K562 (cell line): ENCODE measurements around the gene GFM2. TPM values are rescaled to one million over a fixed set of nuclear protein-coding genes. Genes with fewer than 3 reads are reported as not detected.
"Not testable (repeated sequence)": the region's sequence is repeated elsewhere in the genome, so short reads cannot be mapped to it uniquely, and the experiment has no call there.

Source experiments
- ATAC-seq: fragments of 200-7000 bp; cut with Tn5 transposase; 3 replicates; pipeline ENCODE4 v1.9.1; 2020; ENCODE audit warnings: moderate library complexity
- BruUV-seq: library from RNA; stranded (reverse); fragments of 400-500 nt; replicated peaks from 2 replicates; lab custom pipeline; 2021; lab: Mats Ljungman, UMichigan
- CTCF ChIA-PET: fragments of 300-600 bp; formaldehyde crosslinking; extraction: SDS; loops from one replicate; lab custom pipeline; 2021; ENCODE audit warnings: low intra/inter-chr PET ratio; lab: Yijun Ruan, JAX
- POLR2A ChIA-PET: fragments of 300-600, 350-650 bp; sonication (Branson Sonifier 250); formaldehyde crosslinking; extraction: SDS; loops from one replicate; lab custom pipeline; 2021; ENCODE audit warnings: antibody characterized with exemption, inconsistent platforms; lab: Yijun Ruan, JAX
- DNase-seq, 4 experiments: peaks; one replicate each; pipeline versions ENCODE4 v3.0.0 to v3.0.0-alpha.2; 2011 to 2018; ENCODE audit warnings: low spot score in 3 of 4, mixed read lengths in 3 of 4; ENCODE audit errors: extremely low read depth in 1 of 4
- FAIRE-seq: peaks from 2 replicates; lab custom pipeline; 2011; peaks lifted over from hg19 to GRCh38; lab: Jason Lieb, UNC
- H2AFZ ChIP-seq: 2 replicates; pipeline ENCODE4 v1.6.0; 2011; ENCODE audit warnings: low read depth, low read length, control low read depth, inconsistent platforms
- H3K27ac ChIP-seq: fragments of 200-600 bp; 3 replicates; pipeline ENCODE4 v1.8.0; 2011; ENCODE audit warnings: low read depth, mild to moderate bottlenecking, control low read depth, inconsistent platforms, low read length, moderate library complexity, mixed read lengths; ENCODE audit errors: extremely low read depth
- H3K27me3 ChIP-seq, 2 experiments: fragments of 300-600 bp in 1 of 2; 2 replicates in 1 of 2; 3 replicates in 1 of 2; pipeline versions ENCODE4 v1.6.0 to v1.8.0; 2011; ENCODE audit warnings: inconsistent platforms in 2 of 2, low read length in 2 of 2, mild to moderate bottlenecking in 1 of 2, mixed read lengths in 1 of 2, moderate library complexity in 1 of 2; ENCODE audit not compliant: control insufficient read depth in 2 of 2, insufficient read depth in 2 of 2
- H3K36me3 ChIP-seq: fragments of 300-600 bp; 3 replicates; pipeline ENCODE4 v1.8.0; 2011; ENCODE audit warnings: mild to moderate bottlenecking, low read length, inconsistent platforms; ENCODE audit not compliant: control insufficient read depth, insufficient read depth
- H3K4me1 ChIP-seq, 2 experiments: fragments of 200-600 bp in 1 of 2; replicated peaks in 1 of 2; 2 replicates in 1 of 2; 3 replicates in 1 of 2; pipeline versions ENCODE4 v1.5.1 to v1.8.0; 2011; ENCODE audit warnings: inconsistent platforms in 2 of 2, low read length in 2 of 2, mild to moderate bottlenecking in 1 of 2, mixed read lengths in 1 of 2, moderate library complexity in 1 of 2; ENCODE audit not compliant: control insufficient read depth in 2 of 2, insufficient read depth in 2 of 2
- H3K4me2 ChIP-seq: 2 replicates; pipeline ENCODE4 v1.6.1; 2011; ENCODE audit warnings: low read length, control low read depth, inconsistent platforms, mixed read lengths; ENCODE audit not compliant: insufficient read depth
- H3K4me3 ChIP-seq: fragments of 200-600 bp; sonication (generic), shearing (Covaris generic); 2 replicates; pipeline ENCODE4 v1.5.1; 2016; ENCODE audit warnings: control low read depth, inconsistent platforms
- H3K79me2 ChIP-seq: fragments of 200-600 bp; 3 replicates; pipeline ENCODE4 v1.8.0; 2011; ENCODE audit warnings: low read length, inconsistent platforms; ENCODE audit not compliant: control insufficient read depth, insufficient read depth
- H3K9ac ChIP-seq, 2 experiments: 2 replicates each; pipeline versions ENCODE4 v1.6.0 to v1.6.1; 2011; ENCODE audit warnings: low read depth in 2 of 2, low read length in 2 of 2, control low read depth in 1 of 2, inconsistent platforms in 1 of 2, mild to moderate bottlenecking in 1 of 2, mixed read lengths in 1 of 2; ENCODE audit not compliant: insufficient read depth in 1 of 2
- H3K9me1 ChIP-seq: one replicate; pipeline ENCODE4 v1.6.0; 2011; ENCODE audit warnings: inconsistent platforms, mild to moderate bottlenecking, low read length, moderate library complexity; ENCODE audit not compliant: control insufficient read depth, insufficient read depth
- H3K9me3 ChIP-seq: replicated peaks from 2 replicates; pipeline ENCODE4 v1.5.1; 2011; ENCODE audit warnings: low read depth, low read length, inconsistent platforms; ENCODE audit not compliant: control insufficient read depth, insufficient read depth
- H4K20me1 ChIP-seq: replicated peaks from 2 replicates; pipeline ENCODE4 v1.6.1; 2011; ENCODE audit warnings: low read length, inconsistent platforms, mixed read lengths; ENCODE audit not compliant: control insufficient read depth, insufficient read depth
- CBFA2T3 ChIP-seq: fragments of 450-650 bp; IDR thresholded peaks from 2 replicates; pipeline ENCODE4 v1.6.1; 2017
- CBX2 ChIP-seq: fragments of 200-600 bp; sonication (generic); IDR thresholded peaks from one replicate; pipeline ENCODE4 v1.6.1; 2012; ENCODE audit warnings: mild to moderate bottlenecking, low read length, inconsistent platforms; ENCODE audit not compliant: insufficient read depth, poor library complexity, severe bottlenecking
- MECOM ChIP-seq: fragments of 250-450 bp; sonication (Bioruptor Pico); IDR thresholded peaks from 2 replicates; pipeline ENCODE4 v1.8.0; 2022; ENCODE audit warnings: inconsistent platforms
- TAL1 ChIP-seq: fragments of 450-650 bp; IDR thresholded peaks from 2 replicates; pipeline ENCODE4 v1.6.1; 2016; ENCODE audit warnings: mild to moderate bottlenecking
- TOE1 ChIP-seq, 2 experiments: fragments of 450-650 bp in 1 of 2; sonication (generic) in 1 of 2; formaldehyde crosslinking in 1 of 2; IDR thresholded peaks; 2 replicates each; pipeline versions ENCODE4 v1.7.1 to v1.8.0; 2016 to 2022; ENCODE audit warnings: borderline replicate concordance in 2 of 2, mild to moderate bottlenecking in 2 of 2, antibody characterized with exemption in 1 of 2, inconsistent platforms in 1 of 2, low read depth in 1 of 2, missing genetic modification reagents in 1 of 2, moderate library complexity in 1 of 2
- ZFP91 ChIP-seq: sonication (generic); formaldehyde crosslinking; IDR thresholded peaks from 2 replicates; pipeline ENCODE4 v1.8.0; 2022; ENCODE audit warnings: mild to moderate bottlenecking, missing genetic modification reagents
- WGBS: fragments of 100-300 bp; shearing (Covaris generic); methylation state at CpG from one replicate; pipeline ENCODE4 v1.1.6; 2016; ENCODE audit warnings: low coverage, mixed read lengths; ENCODE audit not compliant: insufficient coverage; ENCODE audit errors: missing lambda C conversion rate; 5-methylcytosine and 5-hydroxymethylcytosine counted together
- in situ Hi-C: fragments of 300-500 bp; cut with MboI; formaldehyde crosslinking; loops from 4 replicates; pipeline ENCODE4 v1.15.0; 2018; ENCODE audit warnings: inconsistent platforms, mixed read lengths
- intact Hi-C: fragments of 100-400 bp; cut with micrococcal nuclease; formaldehyde crosslinking; loops from 2 replicates; pipeline ENCODE4 v1.14.2; 2022
- polyA plus RNA-seq, 8 experiments: library from polyadenylated mRNA; depleted of rRNA in 4 of 8; stranded (reverse) in 5 of 8; unstranded in 3 of 8; fragments of >200 nt; fragmentation: Nextera tagmentation in 2 of 8; fragmentation: Illumina TruSeq in 1 of 8; extraction: Ambion mirVana in 2 of 8; extraction: Trizol in 1 of 8; gene quantifications; 2 replicates each; pipeline versions ENCODE4 v1.2.1 to v1.2.3, GENCODE V29; 2011 to 2014; ENCODE audit warnings: inconsistent platforms in 1 of 8, missing spikeins in 1 of 8
- total RNA-seq, 7 experiments: library from RNA; depleted of rRNA in 6 of 7; stranded (reverse); fragments of >200 nt in 6 of 7; fragmentation: Illumina TruSeq in 2 of 7; extraction: Trizol in 2 of 7; gene quantifications; 2 replicates each; pipeline versions ENCODE4 v1.2.1 to v1.2.3, GENCODE V29; 2011 to 2021; ENCODE audit warnings: low replicate concordance in 1 of 7
- TF ChIP-seq, protein P1 (sequence below): fragments of 450-650 bp; formaldehyde crosslinking; IDR thresholded peaks from 2 replicates; pipeline ENCODE4 v1.4.0; 2020; ENCODE audit warnings: mild to moderate bottlenecking, moderate library complexity

GFM2 gene
- total and polyA plus RNA-seq, 9 of the 15 experiments (the other 6 are each of a cell fraction or from before 2014, with no cell fraction given), result 32.8 to 78.2 (median 52.5) TPM

DNA sequence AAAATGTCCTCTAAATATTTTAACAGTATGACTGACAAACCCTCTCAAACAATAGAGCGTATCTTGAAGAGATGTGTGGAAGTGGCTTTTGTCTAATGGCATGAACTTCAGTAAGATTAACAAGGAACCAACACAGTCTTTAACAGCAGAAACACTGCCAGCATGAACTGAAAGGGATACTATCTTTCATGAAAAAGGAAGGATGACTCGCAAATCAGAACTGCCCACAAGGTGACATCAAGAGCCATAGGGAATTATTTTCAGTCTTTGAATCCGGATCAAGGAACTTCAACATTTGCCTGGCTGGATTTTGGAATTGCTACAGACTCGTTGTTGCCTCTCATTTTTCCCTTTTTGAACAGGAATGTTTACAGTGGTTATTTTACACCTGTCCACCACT, 87.0 kb downstream of the GFM2 start (continued):
- TF ChIP-seq ZFP91 (no peak), MECOM (CRISPR knock-in tag) (no peak), CBX2 (no peak), TOE1 (IDR thresholded peaks at IDR 0.05; ENCODE audit: borderline replicate concordance) (no peak), TOE1 (CRISPR knock-in tag; IDR thresholded peaks at IDR 0.05; ENCODE audit: borderline replicate concordance, low read depth) (no peak)
- TF ChIP-seq, protein P1, sequence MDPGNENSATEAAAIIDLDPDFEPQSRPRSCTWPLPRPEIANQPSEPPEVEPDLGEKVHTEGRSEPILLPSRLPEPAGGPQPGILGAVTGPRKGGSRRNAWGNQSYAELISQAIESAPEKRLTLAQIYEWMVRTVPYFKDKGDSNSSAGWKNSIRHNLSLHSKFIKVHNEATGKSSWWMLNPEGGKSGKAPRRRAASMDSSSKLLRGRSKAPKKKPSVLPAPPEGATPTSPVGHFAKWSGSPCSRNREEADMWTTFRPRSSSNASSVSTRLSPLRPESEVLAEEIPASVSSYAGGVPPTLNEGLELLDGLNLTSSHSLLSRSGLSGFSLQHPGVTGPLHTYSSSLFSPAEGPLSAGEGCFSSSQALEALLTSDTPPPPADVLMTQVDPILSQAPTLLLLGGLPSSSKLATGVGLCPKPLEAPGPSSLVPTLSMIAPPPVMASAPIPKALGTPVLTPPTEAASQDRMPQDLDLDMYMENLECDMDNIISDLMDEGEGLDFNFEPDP (CRISPR knock-in tag), result no peak

GRCh38 chr5:74679300-74679699, 87.6 kb downstream of the GFM2 start:
- H3K27me3 ChIP-seq, H3K9ac ChIP-seq, H3K79me2 ChIP-seq, BruUV-seq, H3K4me2 ChIP-seq, H3K36me3 ChIP-seq, FAIRE-seq, H3K27ac ChIP-seq, H3K4me1 ChIP-seq, H3K4me3 ChIP-seq, CTCF ChIA-PET, H4K20me1 ChIP-seq, H3K9me3 ChIP-seq, H2AFZ ChIP-seq, H3K9me1 ChIP-seq: not testable (repeated sequence)
- POLR2A ChIA-PET, result interaction anchor here (0.5 kb wide), 1 partner anchor 16 kb away, joined by 5 read pairs; no protein-coding TSS in a partner anchor
- intact Hi-C loops (loop anchor here (10.0 kb wide), 1 partner anchor 1576 kb away; no protein-coding TSS in a partner anchor), in situ Hi-C loops (loop anchor here (5.0 kb wide), 1 partner anchor 238 kb away; no protein-coding TSS in a partner anchor)
- ATAC-seq (peak; percentile 46; the same call in 2 of the 3 replicates), DNase-seq (peak in 1 of 4 experiments; percentile 16)
- 5% methylated on average over 3 of the region's 3 CpGs for WGBS
- peak; percentile 33; the same call in 1 of the 2 replicates for TF ChIP-seq TAL1
- TF ChIP-seq CBFA2T3, result peak; percentile 52

DNA sequence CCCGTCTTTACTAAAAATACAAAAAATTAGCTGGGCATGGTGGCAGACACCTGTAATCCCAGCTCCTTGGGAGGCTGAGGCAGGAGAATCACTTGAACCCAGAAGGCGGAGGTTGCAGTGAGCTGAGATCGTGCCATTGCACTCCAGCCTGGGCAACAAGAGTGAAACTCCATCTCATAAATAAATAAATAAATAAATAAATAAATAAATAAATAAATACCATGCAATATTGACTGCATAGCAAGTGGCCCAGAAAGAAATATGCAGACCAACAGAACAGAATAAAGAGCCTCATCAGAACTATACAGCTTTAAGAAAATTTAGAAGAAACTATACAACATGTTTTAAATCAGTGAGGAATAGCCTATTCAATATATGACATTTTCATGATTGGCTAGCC, 88.8 kb downstream of the GFM2 start:
- H3K36me3 ChIP-seq, BruUV-seq, H3K9me3 ChIP-seq, DNase-seq, H2AFZ ChIP-seq, H3K9me1 ChIP-seq, H3K27me3 ChIP-seq, H3K79me2 ChIP-seq, POLR2A ChIA-PET, H3K4me3 ChIP-seq, CTCF ChIA-PET, H4K20me1 ChIP-seq, H3K27ac ChIP-seq, FAIRE-seq, H3K4me1 ChIP-seq, H3K4me2 ChIP-seq, ATAC-seq, H3K9ac ChIP-seq: not testable (repeated sequence)
- in situ Hi-C loops (loop anchor here (5.0 kb wide), 1 partner anchor 239 kb away; no protein-coding TSS in a partner anchor), intact Hi-C loops (loop anchor here (10.0 kb wide), 1 partner anchor 1577 kb away; no protein-coding TSS in a partner anchor)
- WGBS, result 27% methylated on average over 3 of the region's 3 CpGs
